ENCODE measurements around the gene CCDC13.

Gene CCDC13

DNA sequence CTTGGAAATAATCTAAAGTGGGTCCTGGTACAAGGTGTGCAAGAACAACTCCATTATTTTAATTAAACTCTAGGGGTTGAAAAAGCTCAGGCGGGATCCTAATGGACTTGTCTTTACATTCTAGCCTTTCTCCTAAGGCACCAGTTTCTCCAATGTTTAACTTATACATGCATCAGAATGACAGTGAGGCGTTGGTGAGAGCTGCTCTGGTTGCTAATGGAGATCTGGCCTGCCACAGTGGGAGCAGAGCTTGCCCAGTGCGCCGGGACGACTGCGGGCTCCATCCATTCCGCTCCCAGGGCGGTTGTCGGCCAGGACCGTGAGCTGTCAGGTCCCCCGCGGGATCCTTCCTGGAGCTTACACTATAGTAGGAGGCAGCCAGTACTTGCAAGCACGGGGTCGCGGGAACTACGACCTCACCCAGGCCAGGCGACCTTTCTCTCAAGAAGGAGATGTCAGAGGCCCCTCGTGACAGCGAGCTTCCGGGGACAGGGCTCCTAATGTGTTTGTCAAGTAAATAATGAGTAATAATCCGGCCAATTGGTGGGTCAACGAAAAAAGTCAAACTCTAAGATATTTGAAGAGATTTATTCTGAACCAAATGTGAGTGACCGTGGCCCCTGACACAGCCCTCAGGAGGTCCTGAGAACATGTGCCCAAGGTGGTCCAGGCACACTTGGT lies 32.2 kb upstream of the CCDC13 start:
- peak; percentile 10 for DNase-seq (ENCODE audit: extremely low read depth, insufficient read length)
- TF ChIP-seq, protein P1, sequence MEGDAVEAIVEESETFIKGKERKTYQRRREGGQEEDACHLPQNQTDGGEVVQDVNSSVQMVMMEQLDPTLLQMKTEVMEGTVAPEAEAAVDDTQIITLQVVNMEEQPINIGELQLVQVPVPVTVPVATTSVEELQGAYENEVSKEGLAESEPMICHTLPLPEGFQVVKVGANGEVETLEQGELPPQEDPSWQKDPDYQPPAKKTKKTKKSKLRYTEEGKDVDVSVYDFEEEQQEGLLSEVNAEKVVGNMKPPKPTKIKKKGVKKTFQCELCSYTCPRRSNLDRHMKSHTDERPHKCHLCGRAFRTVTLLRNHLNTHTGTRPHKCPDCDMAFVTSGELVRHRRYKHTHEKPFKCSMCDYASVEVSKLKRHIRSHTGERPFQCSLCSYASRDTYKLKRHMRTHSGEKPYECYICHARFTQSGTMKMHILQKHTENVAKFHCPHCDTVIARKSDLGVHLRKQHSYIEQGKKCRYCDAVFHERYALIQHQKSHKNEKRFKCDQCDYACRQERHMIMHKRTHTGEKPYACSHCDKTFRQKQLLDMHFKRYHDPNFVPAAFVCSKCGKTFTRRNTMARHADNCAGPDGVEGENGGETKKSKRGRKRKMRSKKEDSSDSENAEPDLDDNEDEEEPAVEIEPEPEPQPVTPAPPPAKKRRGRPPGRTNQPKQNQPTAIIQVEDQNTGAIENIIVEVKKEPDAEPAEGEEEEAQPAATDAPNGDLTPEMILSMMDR (IDR thresholded peaks at IDR 0.05; ENCODE audit: insufficient read depth, low read length, poor library complexity, severe bottlenecking): no peak
- H3K4me3 ChIP-seq (replicated peaks; ENCODE audit: low read depth, low read length): peak overlapping the region; percentile 79
- H3K27me3 ChIP-seq (replicated peaks; ENCODE audit: control insufficient read depth, insufficient read depth, low read length): no peaks in the 10 kb centered on the region
- H3K36me3 ChIP-seq (ENCODE audit: control insufficient read depth, insufficient read depth, low read length): no peaks in the 10 kb centered on the region

GRCh38 chr3:42804831-42805132 lies 31.7 kb upstream of the CCDC13 start:
- Histone ChIP-seq H3K36me3 (ENCODE audit: control insufficient read depth, insufficient read depth, low read length) (no peaks in the 10 kb centered on the region), H3K4me3 (replicated peaks; ENCODE audit: low read depth, low read length) (peak overlapping the region; percentile 79), H3K27me3 (replicated peaks; ENCODE audit: control insufficient read depth, insufficient read depth, low read length) (no peaks in the 10 kb centered on the region)
- TF ChIP-seq, protein P1 (IDR thresholded peaks at IDR 0.05; ENCODE audit: insufficient read depth, low read length, poor library complexity, severe bottlenecking): no peak
- no peak for DNase-seq (ENCODE audit: extremely low read depth, insufficient read length)

GRCh38 chr3:42804106-42804830 lies 31.2 kb upstream of the CCDC13 start, which contains the start of gene HIGD1A:
Gene HIGD1A (minus strand): TSS chr3:42804490. CDS start chr3:42794253, 10,237 bp downstream.
- Histone ChIP-seq H3K27me3 (replicated peaks; ENCODE audit: control insufficient read depth, insufficient read depth, low read length) (no peaks in the 10 kb centered on the region), H3K36me3 (ENCODE audit: control insufficient read depth, insufficient read depth, low read length) (no peaks in the 10 kb centered on the region), H3K4me3 (replicated peaks; ENCODE audit: low read depth, low read length) (peak within 1 kb of the TSS; percentile 79)
- peak; percentile 96 for DNase-seq (ENCODE audit: extremely low read depth, insufficient read length)
- TF ChIP-seq, protein P1 (IDR thresholded peaks at IDR 0.05; ENCODE audit: insufficient read depth, low read length, poor library complexity, severe bottlenecking): no peak

GRCh38 chr3:42803414-42804105 lies 30.5 kb upstream of the CCDC13 start:
- Histone ChIP-seq H3K4me3 (replicated peaks; ENCODE audit: low read depth, low read length) (peak overlapping the region; percentile 79), H3K36me3 (ENCODE audit: control insufficient read depth, insufficient read depth, low read length) (no peaks in the 10 kb centered on the region), H3K27me3 (replicated peaks; ENCODE audit: control insufficient read depth, insufficient read depth, low read length) (no peaks in the 10 kb centered on the region)
- TF ChIP-seq, protein P1 (IDR thresholded peaks at IDR 0.05; ENCODE audit: insufficient read depth, low read length, poor library complexity, severe bottlenecking): no peak
- no peak for DNase-seq (ENCODE audit: extremely low read depth, insufficient read length)

DNA sequence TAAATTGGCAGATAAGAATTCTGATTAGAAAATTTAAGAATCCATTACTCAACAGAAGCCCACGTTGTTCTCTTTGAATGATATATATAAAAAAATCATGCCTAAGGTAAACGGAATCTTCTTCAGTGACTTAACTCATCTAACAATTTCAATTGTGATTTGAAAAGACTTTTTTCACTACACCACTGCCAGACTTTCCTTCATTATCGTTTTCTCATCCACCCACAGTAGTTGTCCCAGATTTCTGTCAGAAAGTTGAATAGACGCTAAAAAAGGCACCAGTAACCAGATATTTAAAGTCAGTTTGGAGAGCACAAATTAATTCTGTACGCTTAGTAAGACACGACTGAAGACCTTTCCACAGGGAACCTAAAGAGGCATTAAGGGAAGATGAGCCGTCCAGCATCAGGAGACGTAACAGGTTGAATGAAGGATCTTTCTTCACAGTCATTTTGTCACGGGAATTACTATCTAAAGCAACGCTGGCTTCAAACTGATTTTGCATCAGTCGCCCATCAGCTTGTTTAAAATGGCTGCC lies 29.9 kb upstream of the CCDC13 start:
- Histone ChIP-seq H3K36me3 (ENCODE audit: control insufficient read depth, insufficient read depth, low read length) (no peaks in the 10 kb centered on the region), H3K4me3 (replicated peaks; ENCODE audit: low read depth, low read length) (peak overlapping the region; percentile 79), H3K27me3 (replicated peaks; ENCODE audit: control insufficient read depth, insufficient read depth, low read length) (no peaks in the 10 kb centered on the region)
- TF ChIP-seq, protein P1 (IDR thresholded peaks at IDR 0.05; ENCODE audit: insufficient read depth, low read length, poor library complexity, severe bottlenecking): no peak
- DNase-seq (ENCODE audit: extremely low read depth, insufficient read length): no peak
